ENCODE results near the gene HOXC13.

- TF ChIP-seq CTCF (IDR thresholded peaks at IDR 0.05) (no peak), POLR2A (IDR thresholded peaks at IDR 0.05; ENCODE audit: low read depth) (no peak), POLR2AphosphoS5 (IDR thresholded peaks at IDR 0.05) (no peak)
These were observed 9.1 kb downstream of the HOXC13 start for GRCh38 chr12:53947743-53948142.
